ENCODE measurements around the gene KCND1.

KCND1 gene

DNA sequence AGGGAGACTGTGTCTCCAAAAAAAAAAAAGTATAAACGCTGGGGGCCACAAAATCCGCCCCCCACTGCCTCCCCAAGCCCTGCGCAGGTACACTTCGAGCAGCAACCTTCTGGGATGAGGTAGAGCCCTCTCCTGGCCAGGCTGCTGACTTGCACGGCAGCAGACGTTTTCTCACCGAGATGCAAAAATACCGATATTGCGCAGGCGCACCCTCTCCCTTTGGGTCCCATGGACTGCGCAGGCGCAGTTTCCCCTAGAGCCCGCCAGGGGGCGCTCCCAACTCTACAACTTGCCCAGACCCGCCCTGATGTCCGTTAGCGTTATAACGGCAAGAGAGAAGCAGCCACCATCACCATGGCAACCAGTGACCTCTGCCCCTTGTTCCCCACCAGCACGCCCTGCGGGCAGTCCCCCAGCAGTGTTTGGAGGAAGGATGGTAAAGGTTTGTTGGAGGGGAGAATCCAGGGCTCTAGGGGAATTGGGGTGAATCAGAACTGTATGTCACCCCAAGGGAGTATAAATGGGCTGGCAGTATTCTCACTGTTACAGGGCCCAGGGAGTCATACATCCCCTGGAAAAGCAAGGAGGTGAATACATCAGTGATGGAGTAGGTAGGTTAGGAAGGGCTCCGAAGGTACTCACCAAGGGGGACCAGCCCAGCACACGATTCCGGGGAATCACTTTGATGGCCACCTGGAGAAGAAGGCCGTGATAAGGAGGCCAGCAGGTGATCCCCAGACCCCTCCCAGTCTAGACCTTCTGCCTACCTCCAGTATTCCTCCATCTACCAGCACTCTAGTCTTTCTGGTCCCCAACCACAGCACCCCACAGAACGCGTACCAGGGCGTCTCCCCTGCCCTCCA is 54.3 kb downstream of the KCND1 start:
- in situ Hi-C loops (cut with MboI; ENCODE audit: low pct_unique_long_range_greater_than_20kb, low sequenced_read_pairs, unreplicated experiment) = no loop called here
- DNase-seq (ENCODE audit: low spot score) = peak; percentile 82
- TF ChIP-seq, protein P1, sequence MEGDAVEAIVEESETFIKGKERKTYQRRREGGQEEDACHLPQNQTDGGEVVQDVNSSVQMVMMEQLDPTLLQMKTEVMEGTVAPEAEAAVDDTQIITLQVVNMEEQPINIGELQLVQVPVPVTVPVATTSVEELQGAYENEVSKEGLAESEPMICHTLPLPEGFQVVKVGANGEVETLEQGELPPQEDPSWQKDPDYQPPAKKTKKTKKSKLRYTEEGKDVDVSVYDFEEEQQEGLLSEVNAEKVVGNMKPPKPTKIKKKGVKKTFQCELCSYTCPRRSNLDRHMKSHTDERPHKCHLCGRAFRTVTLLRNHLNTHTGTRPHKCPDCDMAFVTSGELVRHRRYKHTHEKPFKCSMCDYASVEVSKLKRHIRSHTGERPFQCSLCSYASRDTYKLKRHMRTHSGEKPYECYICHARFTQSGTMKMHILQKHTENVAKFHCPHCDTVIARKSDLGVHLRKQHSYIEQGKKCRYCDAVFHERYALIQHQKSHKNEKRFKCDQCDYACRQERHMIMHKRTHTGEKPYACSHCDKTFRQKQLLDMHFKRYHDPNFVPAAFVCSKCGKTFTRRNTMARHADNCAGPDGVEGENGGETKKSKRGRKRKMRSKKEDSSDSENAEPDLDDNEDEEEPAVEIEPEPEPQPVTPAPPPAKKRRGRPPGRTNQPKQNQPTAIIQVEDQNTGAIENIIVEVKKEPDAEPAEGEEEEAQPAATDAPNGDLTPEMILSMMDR (IDR thresholded peaks at IDR 0.05; ENCODE audit: extremely low read depth, insufficient read depth, missing control alignments) = peak; percentile 71

DNA sequence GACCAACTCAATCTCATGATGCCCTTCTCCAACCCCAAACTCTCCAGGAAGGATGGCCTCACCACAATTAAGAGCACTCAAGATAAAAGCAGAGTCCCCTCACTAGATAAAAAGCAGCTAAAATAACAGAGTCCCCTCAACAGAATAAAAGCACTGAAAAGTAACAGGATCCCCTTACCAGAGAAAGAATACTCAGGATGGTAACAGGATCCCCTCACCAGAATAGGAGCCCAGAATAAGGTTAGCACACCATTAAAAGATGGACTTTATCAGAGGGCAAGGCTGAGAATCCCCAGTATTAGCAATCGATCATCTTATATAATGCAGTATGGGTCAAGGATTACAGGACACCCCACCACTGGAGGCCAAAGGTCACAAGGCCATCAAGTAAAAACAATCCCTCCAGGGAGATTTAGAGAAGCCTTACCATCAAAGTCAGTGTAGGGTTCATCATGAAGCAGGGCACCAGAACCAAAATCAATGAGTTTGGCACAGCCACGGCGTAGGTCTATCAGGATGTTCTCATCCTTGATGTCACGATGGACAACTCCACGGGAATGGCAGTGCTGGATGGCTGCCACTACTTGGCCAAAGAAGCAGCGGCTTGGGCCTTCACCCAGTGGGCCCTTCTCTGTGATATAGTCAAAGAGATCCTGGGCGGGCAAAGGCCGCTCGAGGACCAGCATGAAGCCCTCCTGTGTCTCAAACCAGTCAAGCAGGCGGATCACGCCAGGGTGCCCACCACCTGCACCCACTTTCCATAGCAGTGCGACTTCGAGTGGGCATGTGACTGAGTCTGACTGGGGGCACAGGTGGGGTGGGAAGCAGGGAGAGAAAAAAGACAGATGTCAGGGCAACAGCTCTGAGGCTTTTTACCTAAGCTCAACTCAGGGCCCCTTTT is 56.8 kb downstream of the KCND1 start:
- in situ Hi-C loops (cut with MboI; ENCODE audit: low pct_unique_long_range_greater_than_20kb, low sequenced_read_pairs, unreplicated experiment) = no loop called here
- TF ChIP-seq, protein P1 (IDR thresholded peaks at IDR 0.05; ENCODE audit: extremely low read depth, insufficient read depth, missing control alignments) = no peak
- no peak for DNase-seq (ENCODE audit: low spot score)

- no peak for DNase-seq (ENCODE audit: low spot score)
- TF ChIP-seq, protein P1 (IDR thresholded peaks at IDR 0.05; ENCODE audit: extremely low read depth, insufficient read depth, missing control alignments) = no peak
- in situ Hi-C loops (cut with MboI; ENCODE audit: low pct_unique_long_range_greater_than_20kb, low sequenced_read_pairs, unreplicated experiment) = no loop called here
Observed at GRCh38 chrX:48913605-48914366, 57.9 kb downstream of the KCND1 start.

DNA sequence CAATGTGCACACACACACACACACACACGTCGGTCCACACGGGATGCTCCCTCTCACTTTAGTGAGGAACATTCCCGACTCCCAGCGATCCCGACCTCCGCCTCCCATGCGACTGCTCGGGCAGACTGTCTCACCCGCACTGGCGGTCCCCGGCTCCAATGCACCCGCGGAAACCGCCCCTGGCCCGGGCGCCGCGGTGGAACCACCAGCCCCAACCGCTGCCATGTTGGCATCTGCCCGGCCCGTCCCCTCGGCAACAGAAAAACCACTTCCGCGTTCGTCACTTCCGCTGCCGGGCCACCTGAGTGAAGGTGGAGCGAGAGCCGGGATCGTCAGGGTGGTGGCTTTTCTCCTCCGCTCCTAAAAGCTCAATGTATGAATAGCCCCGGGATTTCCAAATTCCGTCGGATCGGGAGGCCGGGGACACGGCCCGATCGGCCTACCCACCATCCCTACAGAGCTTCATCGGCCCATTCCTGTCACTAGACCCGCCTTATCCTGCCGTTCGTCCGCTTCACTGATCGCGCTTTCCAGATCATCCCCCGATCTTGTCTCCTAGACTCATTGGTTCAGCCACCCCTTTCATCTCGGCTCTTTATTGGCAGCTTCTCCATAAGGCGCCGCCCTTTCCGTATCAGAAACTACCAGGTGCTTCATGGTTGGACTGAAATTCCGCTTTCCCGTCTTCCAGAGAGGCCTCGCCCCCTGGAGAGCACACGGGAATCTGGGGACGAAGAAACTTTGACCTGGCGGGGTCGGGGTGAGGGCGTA is 60.0 kb downstream of the KCND1 start, which contains the start of gene SLC35A2:
Gene SLC35A2 (minus strand): TSS at position 235 of the 771 bp plus-strand sequence. CDS start 10 bp downstream, at position 225.
- in situ Hi-C loops (cut with MboI; ENCODE audit: low pct_unique_long_range_greater_than_20kb, low sequenced_read_pairs, unreplicated experiment) = no loop called here
- TF ChIP-seq, protein P1 (IDR thresholded peaks at IDR 0.05; ENCODE audit: extremely low read depth, insufficient read depth, missing control alignments) = no peak
- peak; percentile 79 for DNase-seq (ENCODE audit: low spot score)
